Breast epithelium (tissue), 4 donors: ENCODE results near the gene ITGB4. TPM values are rescaled to one million over a fixed set of nuclear protein-coding genes. Genes with fewer than 3 reads are reported as not detected.
"Not testable (repeated sequence)": the region's sequence is repeated elsewhere in the genome, so short reads cannot be mapped to it uniquely, and the experiment has no call there.

Source experiments
- DNase-seq, 2 donors: peaks; one replicate each; pipeline ENCODE4 v3.0.0-alpha.2; 2019; ENCODE audit warnings: low spot score in 2 of 2
- H3K27ac ChIP-seq, 2 donors: fragments of 200-600 bp; sonication (generic) in 1 of 2; one replicate each; pipeline ENCODE4 v1.5.1; 2016 to 2019; ENCODE audit warnings: mild to moderate bottlenecking in 1 of 2
- H3K27me3 ChIP-seq, 2 donors: fragments of 200-600 bp; sonication (generic) in 1 of 2; one replicate each; pipeline versions ENCODE4 v1.5.1 to v1.6.0; 2017 to 2019; ENCODE audit warnings: control low read depth in 1 of 2, mild to moderate bottlenecking in 1 of 2
- H3K36me3 ChIP-seq: fragments of 200-600 bp; one replicate; pipeline ENCODE4 v1.5.1; 2019
- H3K4me1 ChIP-seq, 2 donors: fragments of 200-600 bp; sonication (generic); one replicate each; pipeline ENCODE4 v1.5.1; 2016 to 2019; ENCODE audit warnings: control low read depth in 1 of 2
- H3K4me3 ChIP-seq, 3 donors: fragments of 200-600 bp; sonication (generic); 1 replicate in 2 of 3; 2 replicates in 1 of 3; pipeline ENCODE4 v1.5.1; 2016 to 2019; ENCODE audit warnings: mild to moderate bottlenecking in 3 of 3, moderate library complexity in 2 of 3
- H3K9me3 ChIP-seq, 2 donors: fragments of 200-600 bp; sonication (generic) in 1 of 2; one replicate each; pipeline ENCODE4 v1.5.1; 2016 to 2019; ENCODE audit warnings: control low read depth in 1 of 2
- CTCF ChIP-seq, 3 donors: fragments of 450-650 bp; IDR thresholded peaks; one replicate each; pipeline ENCODE4 v1.5.1; 2016 to 2017; ENCODE audit warnings: antibody characterized with exemption in 3 of 3, mild to moderate bottlenecking in 3 of 3, moderate library complexity in 3 of 3
- POLR2A ChIP-seq: fragments of 450-650 bp; IDR thresholded peaks from one replicate; pipeline ENCODE4 v1.6.1; 2016; ENCODE audit warnings: antibody characterized with exemption, mild to moderate bottlenecking, moderate library complexity
- POLR2AphosphoS5 ChIP-seq, 3 donors: sonication (generic); formaldehyde crosslinking; IDR thresholded peaks; one replicate each; pipeline ENCODE4 v1.6.1; 2017; ENCODE audit warnings: antibody characterized with exemption in 3 of 3
- intact Hi-C: fragments of 100-400 bp; cut with DNase I; formaldehyde crosslinking; loops from one replicate; pipeline ENCODE4 v1.15.1; 2023; ENCODE audit warnings: low total_unique reads
- total RNA-seq, 3 donors: library from RNA; depleted of rRNA; stranded (reverse); fragments of >200 nt; gene quantifications; one replicate each; pipeline ENCODE4 v1.1.0, GENCODE V29; 2016

ITGB4 gene
- total RNA-seq, 3 donors from 2014 or later, result 9.8 to 125 (median 67.2) TPM

- H3K9me3 ChIP-seq, intact Hi-C loops, DNase-seq, H3K36me3 ChIP-seq, H3K27me3 ChIP-seq: not testable (repeated sequence)
- Histone ChIP-seq H3K4me3 (peak overlapping the region; percentile 74 to 96 (median 91)), H3K4me1 (peaks cover 0 to 24% of the 10 kb centered on the region in 2 donors), H3K27ac (peak overlapping the region; percentile 94 to 98)
- TF ChIP-seq POLR2AphosphoS5 (IDR thresholded peaks at IDR 0.05), result peak; percentile 3 to 55 (median 28)
Measured at GRCh38 chr17:75778066-75778860, 57.0 kb downstream of the ITGB4 start.

- DNase-seq, result peak in 1 of 2 donors; percentile 42
- Histone ChIP-seq H3K9me3 (no peaks in the 10 kb centered on the region), H3K27ac (peak overlapping the region; percentile 94 to 98), H3K27me3 (no peaks in the 10 kb centered on the region), H3K4me1 (peaks cover 0 to 27% of the 10 kb centered on the region in 2 donors), H3K36me3 (no peaks in the 10 kb centered on the region), H3K4me3 (peak overlapping the region; percentile 74 to 96 (median 91))
- peak; percentile 23 to 71 (median 47) for TF ChIP-seq CTCF (IDR thresholded peaks at IDR 0.05)
- TF ChIP-seq POLR2A, result peak; percentile 9
- TF ChIP-seq POLR2AphosphoS5 (IDR thresholded peaks at IDR 0.05), result no peak
- intact Hi-C loops, result no loop called here
Measured at GRCh38 chr17:75778861-75779249, 57.6 kb downstream of the ITGB4 start.

- DNase-seq, result peak; percentile 96 to 99
- Histone ChIP-seq H3K4me1 (peaks cover 0 to 30% of the 10 kb centered on the region in 2 donors), H3K27ac (peak overlapping the region; percentile 94 to 98), H3K27me3 (no peaks in the 10 kb centered on the region), H3K4me3 (peak overlapping the region; percentile 74 to 96 (median 91)), H3K36me3 (no peaks in the 10 kb centered on the region), H3K9me3 (no peaks in the 10 kb centered on the region)
- intact Hi-C loops, result no loop called here
- TF ChIP-seq POLR2A (peak; percentile 100), POLR2AphosphoS5 (IDR thresholded peaks at IDR 0.05) (peak; percentile 100), CTCF (IDR thresholded peaks at IDR 0.05) (peak in 1 of 3 donors; percentile 35)
Measured at GRCh38 chr17:75779250-75779986, 58.2 kb downstream of the ITGB4 start.

- no peaks in the 10 kb centered on the region for H3K36me3 ChIP-seq
- no peak for DNase-seq
- intact Hi-C loops, result loop anchor here (10.0 kb wide), 1 partner anchor 65 kb away; the partner anchor contains the start of gene UNC13D
- no peaks in the 10 kb centered on the region for H3K9me3 ChIP-seq
- peaks cover 0 to 30% of the 10 kb centered on the region in 2 donors for H3K4me1 ChIP-seq
- peak overlapping the region in 2 of 3 donors; percentile 7 to 74 for H3K4me3 ChIP-seq
- no peaks in the 10 kb centered on the region for H3K27me3 ChIP-seq
- H3K27ac ChIP-seq, result peak overlapping the region; percentile 53 to 94
- no peak for TF ChIP-seq CTCF (IDR thresholded peaks at IDR 0.05)
- TF ChIP-seq POLR2AphosphoS5 (IDR thresholded peaks at IDR 0.05), result no peak
- no peak for TF ChIP-seq POLR2A
Measured at GRCh38 chr17:75779987-75780889, 59.0 kb downstream of the ITGB4 start.
